OCI-LY3 (cell line): ENCODE results near the gene MMP8.
"Not testable (repeated sequence)": the region's sequence is repeated elsewhere in the genome, so short reads cannot be mapped to it uniquely, and the experiment has no call there.

Experiments used
- H2AFZ ChIP-seq: fragments of 200-600, 300-600 bp; shearing (Covaris generic); 2 replicates; pipeline ENCODE4 v1.6.0; 2014; ENCODE audit warnings: antibody characterized with exemption, low read depth, low read length
- H3K27ac ChIP-seq: fragments of 200-600, 300-600 bp; sonication (generic); 2 replicates; pipeline ENCODE4 v1.5.1; 2014; ENCODE audit warnings: mild to moderate bottlenecking, low read length, moderate library complexity, mixed read lengths
- H3K27me3 ChIP-seq: fragments of 200-600, 300-600 bp; sonication (generic); 2 replicates; pipeline ENCODE4 v1.6.1; 2014; ENCODE audit warnings: low read depth, low read length, mixed read lengths
- H3K36me3 ChIP-seq: fragments of 200-600, 300-600 bp; sonication (generic); replicated peaks from 2 replicates; pipeline ENCODE3; 2014; ENCODE audit warnings: low read depth, low read length, mixed read lengths
- H3K4me1 ChIP-seq: fragments of 300-600, 200-600 bp; sonication (generic); 2 replicates; pipeline ENCODE4 v1.6.1; 2014; ENCODE audit warnings: low read length, mixed read lengths
- H3K4me2 ChIP-seq: fragments of 200-600, 300-600 bp; sonication (generic); 2 replicates; pipeline ENCODE4 v1.6.1; 2014; ENCODE audit warnings: low read length, mixed read lengths
- H3K4me3 ChIP-seq: fragments of 300-600, 200-600 bp; sonication (generic); 2 replicates; pipeline ENCODE4 v1.5.1; 2014; ENCODE audit warnings: antibody characterized with exemption, mild to moderate bottlenecking, low read length, moderate library complexity
- H3K79me2 ChIP-seq: fragments of 300-600, 200-600 bp; shearing (Covaris generic); 2 replicates; pipeline ENCODE4 v1.6.1; 2014; ENCODE audit warnings: mild to moderate bottlenecking, low read length, mixed read lengths
- H3K9ac ChIP-seq: fragments of 300-600, 200-600 bp; shearing (Covaris generic); 2 replicates; pipeline ENCODE4 v1.6.0; 2014; ENCODE audit warnings: mild to moderate bottlenecking, low read length, moderate library complexity
- H3K9me3 ChIP-seq: fragments of 200-600, 300-600 bp; shearing (Covaris generic); 2 replicates; pipeline ENCODE4 v1.6.1; 2014; ENCODE audit warnings: low read length, mixed read lengths; ENCODE audit not compliant: insufficient read depth
- H4K20me1 ChIP-seq: fragments of 200-600, 300-600 bp; sonication (generic); 2 replicates; pipeline ENCODE4 v1.6.1; 2016; ENCODE audit warnings: low read length, mixed read lengths; ENCODE audit not compliant: insufficient read depth
- EZH2phosphoT487 ChIP-seq: fragments of 200-600 bp; shearing (Covaris generic); IDR thresholded peaks from 2 replicates; pipeline ENCODE4 v1.6.1; 2018; ENCODE audit warnings: antibody characterized with exemption, mixed run types, low read depth
- TF ChIP-seq, protein P1 (sequence below): fragments of 200-600, 300-600 bp; sonication (generic); IDR thresholded peaks from 2 replicates; pipeline ENCODE4 v1.5.1; 2014; ENCODE audit warnings: antibody characterized with exemption, low read length, low read depth

MMP8 gene

GRCh38 chr11:102749101-102749722, 24.5 kb upstream of the MMP8 start:
- Histone ChIP-seq H3K9ac (no peak overlapping the region), H3K27me3 (no peaks in the 10 kb centered on the region), H3K4me3 (no peak overlapping the region), H3K9me3 (no peaks in the 10 kb centered on the region), H3K79me2 (no peaks in the 10 kb centered on the region), H3K27ac (no peak overlapping the region), H3K4me2 (no peak overlapping the region), H2AFZ (no peak overlapping the region), H3K4me1 (no peaks in the 10 kb centered on the region), H3K36me3 (no peaks in the 10 kb centered on the region), H4K20me1 (no peaks in the 10 kb centered on the region)
- TF ChIP-seq, protein P1, sequence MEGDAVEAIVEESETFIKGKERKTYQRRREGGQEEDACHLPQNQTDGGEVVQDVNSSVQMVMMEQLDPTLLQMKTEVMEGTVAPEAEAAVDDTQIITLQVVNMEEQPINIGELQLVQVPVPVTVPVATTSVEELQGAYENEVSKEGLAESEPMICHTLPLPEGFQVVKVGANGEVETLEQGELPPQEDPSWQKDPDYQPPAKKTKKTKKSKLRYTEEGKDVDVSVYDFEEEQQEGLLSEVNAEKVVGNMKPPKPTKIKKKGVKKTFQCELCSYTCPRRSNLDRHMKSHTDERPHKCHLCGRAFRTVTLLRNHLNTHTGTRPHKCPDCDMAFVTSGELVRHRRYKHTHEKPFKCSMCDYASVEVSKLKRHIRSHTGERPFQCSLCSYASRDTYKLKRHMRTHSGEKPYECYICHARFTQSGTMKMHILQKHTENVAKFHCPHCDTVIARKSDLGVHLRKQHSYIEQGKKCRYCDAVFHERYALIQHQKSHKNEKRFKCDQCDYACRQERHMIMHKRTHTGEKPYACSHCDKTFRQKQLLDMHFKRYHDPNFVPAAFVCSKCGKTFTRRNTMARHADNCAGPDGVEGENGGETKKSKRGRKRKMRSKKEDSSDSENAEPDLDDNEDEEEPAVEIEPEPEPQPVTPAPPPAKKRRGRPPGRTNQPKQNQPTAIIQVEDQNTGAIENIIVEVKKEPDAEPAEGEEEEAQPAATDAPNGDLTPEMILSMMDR = no peak
- TF ChIP-seq EZH2phosphoT487 = no peak

- H3K9me3 ChIP-seq, H3K4me3 ChIP-seq, H3K27me3 ChIP-seq, H3K9ac ChIP-seq, H4K20me1 ChIP-seq, H3K79me2 ChIP-seq, H3K27ac ChIP-seq, H2AFZ ChIP-seq, H3K4me1 ChIP-seq, H3K36me3 ChIP-seq, H3K4me2 ChIP-seq: not testable (repeated sequence)
These were observed 22.2 kb upstream of the MMP8 start for GRCh38 chr11:102746746-102747578.

GRCh38 chr11:102734650-102735049, 9.9 kb upstream of the MMP8 start:
- Histone ChIP-seq H3K4me3 (no peak overlapping the region), H3K79me2 (no peaks in the 10 kb centered on the region), H3K27me3 (peaks cover 9% of the 10 kb centered on the region; the same call in 1 of the 2 replicates), H4K20me1 (no peaks in the 10 kb centered on the region), H3K36me3 (no peaks in the 10 kb centered on the region), H3K27ac (no peak overlapping the region), H3K4me2 (no peak overlapping the region), H3K9me3 (no peaks in the 10 kb centered on the region), H2AFZ (no peak overlapping the region), H3K9ac (no peak overlapping the region), H3K4me1 (no peaks in the 10 kb centered on the region)
- TF ChIP-seq, protein P1 = no peak
- TF ChIP-seq EZH2phosphoT487 = no peak

DNA sequence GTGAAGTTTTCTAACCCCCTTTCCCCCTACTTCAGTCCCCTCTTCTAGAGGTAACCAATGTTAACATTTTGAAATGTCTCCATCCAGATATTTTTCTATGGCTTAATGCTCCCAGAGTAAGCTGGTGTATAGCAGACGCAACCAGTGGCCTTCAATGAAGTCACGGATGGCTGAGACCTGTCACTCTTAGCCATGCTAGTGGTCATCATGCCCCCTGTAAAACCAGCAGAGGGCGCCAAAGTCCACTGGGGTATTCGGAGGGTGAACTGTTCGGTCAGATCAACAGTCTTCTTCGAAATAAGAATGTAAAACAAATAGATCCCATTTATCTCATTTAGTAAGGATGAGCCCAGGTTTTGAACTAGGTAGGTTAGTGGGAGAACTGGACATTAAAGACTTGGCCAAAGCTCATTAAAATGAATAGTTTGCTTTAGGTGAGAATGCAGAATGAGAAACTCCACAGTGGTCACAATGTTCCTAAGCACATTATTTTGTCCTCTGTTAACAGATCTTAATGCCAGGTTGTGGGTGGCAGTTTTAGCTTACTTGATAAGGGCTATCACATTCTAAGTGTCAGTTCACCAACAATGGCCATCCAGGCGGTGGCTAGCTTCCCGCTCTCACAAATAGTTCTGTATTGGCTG, 8.6 kb upstream of the MMP8 start:
- Histone ChIP-seq H3K9me3 (no peaks in the 10 kb centered on the region), H3K27me3 (peaks cover 9% of the 10 kb centered on the region; the same call in 1 of the 2 replicates), H3K9ac (no peak overlapping the region), H3K36me3 (no peaks in the 10 kb centered on the region), H4K20me1 (no peaks in the 10 kb centered on the region), H3K4me1 (no peaks in the 10 kb centered on the region), H3K79me2 (no peaks in the 10 kb centered on the region), H2AFZ (no peak overlapping the region), H3K4me2 (peak overlapping the region; percentile 17; the same call in 1 of the 2 replicates), H3K4me3 (peak overlapping the region; percentile 36; the same call in 1 of the 2 replicates), H3K27ac (no peak overlapping the region)
- TF ChIP-seq, protein P1 = peak; percentile 77
- no peak for TF ChIP-seq EZH2phosphoT487

GRCh38 chr11:102730944-102731343, 6.2 kb upstream of the MMP8 start:
- not testable (repeated sequence) for H3K27ac ChIP-seq, H4K20me1 ChIP-seq, H3K9ac ChIP-seq, H3K36me3 ChIP-seq, H3K4me2 ChIP-seq, H3K27me3 ChIP-seq, H3K4me3 ChIP-seq, H3K9me3 ChIP-seq, H3K79me2 ChIP-seq, H3K4me1 ChIP-seq, H2AFZ ChIP-seq
